Measurements from ENCODE around the gene ABCD4.

DNA sequence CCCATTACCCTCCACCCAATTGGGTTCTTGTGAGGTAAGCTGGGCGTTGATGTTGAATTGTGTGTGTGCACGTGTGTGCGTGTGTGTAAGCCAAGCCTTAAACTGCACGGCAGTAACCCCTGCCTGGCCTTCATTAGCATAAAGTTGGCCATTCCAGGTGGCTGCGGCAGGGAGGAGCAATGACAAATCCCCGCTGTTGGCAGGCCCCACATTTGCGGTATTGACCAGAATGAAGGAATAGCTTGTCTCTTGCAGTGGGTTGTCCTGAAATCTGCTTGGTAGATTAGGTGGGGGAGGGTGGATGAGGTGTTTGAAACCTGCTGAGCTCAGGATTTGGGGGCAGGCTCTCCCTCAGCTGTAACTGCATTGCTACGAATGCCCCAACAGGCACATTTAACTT is 56.2 kb downstream of the ABCD4 start:
- TF ChIP-seq, protein P1, sequence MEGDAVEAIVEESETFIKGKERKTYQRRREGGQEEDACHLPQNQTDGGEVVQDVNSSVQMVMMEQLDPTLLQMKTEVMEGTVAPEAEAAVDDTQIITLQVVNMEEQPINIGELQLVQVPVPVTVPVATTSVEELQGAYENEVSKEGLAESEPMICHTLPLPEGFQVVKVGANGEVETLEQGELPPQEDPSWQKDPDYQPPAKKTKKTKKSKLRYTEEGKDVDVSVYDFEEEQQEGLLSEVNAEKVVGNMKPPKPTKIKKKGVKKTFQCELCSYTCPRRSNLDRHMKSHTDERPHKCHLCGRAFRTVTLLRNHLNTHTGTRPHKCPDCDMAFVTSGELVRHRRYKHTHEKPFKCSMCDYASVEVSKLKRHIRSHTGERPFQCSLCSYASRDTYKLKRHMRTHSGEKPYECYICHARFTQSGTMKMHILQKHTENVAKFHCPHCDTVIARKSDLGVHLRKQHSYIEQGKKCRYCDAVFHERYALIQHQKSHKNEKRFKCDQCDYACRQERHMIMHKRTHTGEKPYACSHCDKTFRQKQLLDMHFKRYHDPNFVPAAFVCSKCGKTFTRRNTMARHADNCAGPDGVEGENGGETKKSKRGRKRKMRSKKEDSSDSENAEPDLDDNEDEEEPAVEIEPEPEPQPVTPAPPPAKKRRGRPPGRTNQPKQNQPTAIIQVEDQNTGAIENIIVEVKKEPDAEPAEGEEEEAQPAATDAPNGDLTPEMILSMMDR (conservative IDR thresholded peaks at IDR 0.05; ENCODE audit: low read depth, low read length): no peak
- TF ChIP-seq POLR2A (IDR thresholded peaks at IDR 0.05; ENCODE audit: low read depth, low read length) (no peak), RFX5 (IDR thresholded peaks at IDR 0.05; ENCODE audit: low read depth, low read length) (no peak), SMC3 (IDR thresholded peaks at IDR 0.05; ENCODE audit: low read depth, low read length) (no peak), RCOR1 (IDR thresholded peaks at IDR 0.05; ENCODE audit: insufficient replicate concordance, low read length) (no peak), RAD21 (IDR thresholded peaks at IDR 0.05; ENCODE audit: low read length) (no peak), MXI1 (IDR thresholded peaks at IDR 0.05; ENCODE audit: borderline replicate concordance, low read depth, low read length) (no peak), FOS (IDR thresholded peaks at IDR 0.05; ENCODE audit: low read depth, low read length) (no peak), MAFK (IDR thresholded peaks at IDR 0.05; ENCODE audit: low read depth, low read length) (no peak), NFE2L2 (IDR thresholded peaks at IDR 0.05; ENCODE audit: low read depth, low read length) (no peak), CHD1 (IDR thresholded peaks at IDR 0.05; ENCODE audit: low read depth, low read length) (no peak)
- TF ChIP-seq, protein P2, sequence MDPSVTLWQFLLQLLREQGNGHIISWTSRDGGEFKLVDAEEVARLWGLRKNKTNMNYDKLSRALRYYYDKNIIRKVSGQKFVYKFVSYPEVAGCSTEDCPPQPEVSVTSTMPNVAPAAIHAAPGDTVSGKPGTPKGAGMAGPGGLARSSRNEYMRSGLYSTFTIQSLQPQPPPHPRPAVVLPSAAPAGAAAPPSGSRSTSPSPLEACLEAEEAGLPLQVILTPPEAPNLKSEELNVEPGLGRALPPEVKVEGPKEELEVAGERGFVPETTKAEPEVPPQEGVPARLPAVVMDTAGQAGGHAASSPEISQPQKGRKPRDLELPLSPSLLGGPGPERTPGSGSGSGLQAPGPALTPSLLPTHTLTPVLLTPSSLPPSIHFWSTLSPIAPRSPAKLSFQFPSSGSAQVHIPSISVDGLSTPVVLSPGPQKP (IDR thresholded peaks at IDR 0.05; ENCODE audit: borderline replicate concordance, low read depth, low read length): no peak
- TF ChIP-seq, protein P3, sequence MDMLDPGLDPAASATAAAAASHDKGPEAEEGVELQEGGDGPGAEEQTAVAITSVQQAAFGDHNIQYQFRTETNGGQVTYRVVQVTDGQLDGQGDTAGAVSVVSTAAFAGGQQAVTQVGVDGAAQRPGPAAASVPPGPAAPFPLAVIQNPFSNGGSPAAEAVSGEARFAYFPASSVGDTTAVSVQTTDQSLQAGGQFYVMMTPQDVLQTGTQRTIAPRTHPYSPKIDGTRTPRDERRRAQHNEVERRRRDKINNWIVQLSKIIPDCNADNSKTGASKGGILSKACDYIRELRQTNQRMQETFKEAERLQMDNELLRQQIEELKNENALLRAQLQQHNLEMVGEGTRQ (IDR thresholded peaks at IDR 0.05; ENCODE audit: low read depth, low read length): no peak

Measured in IMR-90 (cell line).